GM23248 (cell line): ENCODE data around the gene SLC35D3.

ENCODE experiments used
- EZH2 ChIP-seq: fragments of 200-600 bp; sonication (generic); IDR thresholded peaks from 2 replicates; pipeline ENCODE4 v1.6.1; 2018; ENCODE audit warnings: antibody characterized with exemption, mild to moderate bottlenecking; ENCODE audit not compliant: insufficient read depth, poor library complexity, severe bottlenecking
- EZH2phosphoT487 ChIP-seq: fragments of 200-600 bp; sonication (generic); IDR thresholded peaks from 2 replicates; pipeline ENCODE4 v1.6.1; 2018; ENCODE audit warnings: antibody characterized with exemption, moderate library complexity, mild to moderate bottlenecking, low read depth; ENCODE audit not compliant: insufficient read depth

DNA sequence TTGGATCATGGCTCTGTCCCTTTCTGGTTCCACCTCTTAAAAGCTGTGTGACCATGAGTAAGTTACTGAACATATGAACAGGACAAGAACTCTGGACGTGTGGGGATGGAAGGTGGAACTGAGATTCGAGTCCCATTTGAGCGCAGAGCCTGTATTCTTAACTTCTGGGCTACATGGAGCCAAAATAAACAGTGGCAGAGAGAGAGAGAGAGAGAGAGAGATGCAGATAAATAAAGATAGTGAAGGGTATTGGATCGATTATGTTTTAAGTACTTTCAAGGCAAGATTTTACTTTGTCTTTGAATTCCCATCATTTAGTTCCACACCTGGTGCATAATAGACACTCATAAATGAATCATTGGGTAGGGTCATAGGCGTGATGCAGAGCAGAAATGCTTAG, 39.7 kb downstream of the SLC35D3 start:
- TF ChIP-seq EZH2phosphoT487 = no peak
- TF ChIP-seq EZH2 = no peak
